A673 (cell line): Measurements from ENCODE around the gene SART3. TPM values are rescaled to one million over a fixed set of nuclear protein-coding genes. Genes with fewer than 3 reads are reported as not detected.

Source experiments
- BruUV-seq: library from RNA; stranded (reverse); fragments of 400-500 nt; replicated peaks from 2 replicates; lab custom pipeline; 2021; lab: Mats Ljungman, UMichigan
- CTCF ChIA-PET: fragments of 300-600 bp; sonication (Branson Sonifier 250); formaldehyde crosslinking; loops from one replicate; lab custom pipeline; 2022; ENCODE audit warnings: antibody characterized with exemption; lab: Charles Lee
- POLR2A ChIA-PET: fragments of 300-600 bp; sonication (Branson Sonifier 250); formaldehyde crosslinking; loops from one replicate; lab custom pipeline; 2022; ENCODE audit warnings: antibody characterized with exemption; ENCODE audit not compliant: low non-redundant PET; lab: Charles Lee
- DNase-seq: peaks from one replicate; pipeline ENCODE4 v3.0.0-alpha.2; 2015; ENCODE audit warnings: low spot score
- H3K27ac ChIP-seq: fragments of 200-600 bp; sonication (generic); 2 replicates; pipeline ENCODE4 v1.5.1; 2016; ENCODE audit warnings: mixed run types, low read depth, mild to moderate bottlenecking, mixed read lengths, antibody characterized with exemption, low read length; ENCODE audit not compliant: poor library complexity, severe bottlenecking
- H3K27me3 ChIP-seq: fragments of 200-600 bp; sonication (generic); replicated peaks from 2 replicates; pipeline ENCODE4 v1.6.1; 2017; ENCODE audit warnings: mixed run types, low read depth, mild to moderate bottlenecking, mixed read lengths, antibody characterized with exemption, low read length; ENCODE audit not compliant: insufficient read depth, poor library complexity
- H3K36me3 ChIP-seq: fragments of 200-600 bp; sonication (generic); 2 replicates; pipeline ENCODE4 v1.6.1; 2016; ENCODE audit warnings: mixed run types, mild to moderate bottlenecking, mixed read lengths, antibody characterized with exemption, low read length; ENCODE audit not compliant: insufficient read depth, poor library complexity, severe bottlenecking
- H3K4me1 ChIP-seq: fragments of 200-600 bp; sonication (generic); 2 replicates; pipeline ENCODE4 v1.6.1; 2017; ENCODE audit warnings: mixed run types, mild to moderate bottlenecking, mixed read lengths, antibody characterized with exemption, low read length; ENCODE audit not compliant: insufficient read depth, poor library complexity, severe bottlenecking
- H3K4me3 ChIP-seq: fragments of 200-600 bp; sonication (generic); 2 replicates; pipeline ENCODE4 v1.5.1; 2016; ENCODE audit warnings: low read depth, mixed run types, mild to moderate bottlenecking, mixed read lengths, low read length; ENCODE audit not compliant: poor library complexity, severe bottlenecking
- H3K9me3 ChIP-seq: fragments of 200-600 bp; sonication (generic); 2 replicates; pipeline ENCODE4 v1.6.1; 2016; ENCODE audit warnings: mixed run types, low read depth, mild to moderate bottlenecking, mixed read lengths, antibody characterized with exemption, low read length; ENCODE audit not compliant: poor library complexity, severe bottlenecking
- EZH2 ChIP-seq: fragments of 200-600 bp; sonication (generic); IDR thresholded peaks from 2 replicates; pipeline ENCODE4 v1.6.1; 2017; ENCODE audit warnings: borderline replicate concordance, low read depth, mild to moderate bottlenecking, mixed read lengths, antibody characterized with exemption, low read length; ENCODE audit not compliant: poor library complexity, severe bottlenecking
- intact Hi-C: fragments of 100-400 bp; cut with micrococcal nuclease; formaldehyde crosslinking; loops from one replicate; pipeline ENCODE4 v1.10.0; 2022; ENCODE audit not compliant: unreplicated experiment
- total RNA-seq: library from RNA; stranded (reverse); gene quantifications from 2 replicates; pipeline ENCODE4 v1.2.3, GENCODE V29; 2021
- TF ChIP-seq, protein P1 (sequence below): fragments of 300-800, 200-600 bp; sonication (generic); conservative IDR thresholded peaks from 2 replicates; pipeline ENCODE4 v1.5.1; 2017; ENCODE audit warnings: low read depth, mild to moderate bottlenecking, antibody characterized with exemption, low read length, moderate library complexity, mixed read lengths

The SART3 gene
- total RNA-seq, 1 experiment from 2014 or later: 99.3 TPM

DNA sequence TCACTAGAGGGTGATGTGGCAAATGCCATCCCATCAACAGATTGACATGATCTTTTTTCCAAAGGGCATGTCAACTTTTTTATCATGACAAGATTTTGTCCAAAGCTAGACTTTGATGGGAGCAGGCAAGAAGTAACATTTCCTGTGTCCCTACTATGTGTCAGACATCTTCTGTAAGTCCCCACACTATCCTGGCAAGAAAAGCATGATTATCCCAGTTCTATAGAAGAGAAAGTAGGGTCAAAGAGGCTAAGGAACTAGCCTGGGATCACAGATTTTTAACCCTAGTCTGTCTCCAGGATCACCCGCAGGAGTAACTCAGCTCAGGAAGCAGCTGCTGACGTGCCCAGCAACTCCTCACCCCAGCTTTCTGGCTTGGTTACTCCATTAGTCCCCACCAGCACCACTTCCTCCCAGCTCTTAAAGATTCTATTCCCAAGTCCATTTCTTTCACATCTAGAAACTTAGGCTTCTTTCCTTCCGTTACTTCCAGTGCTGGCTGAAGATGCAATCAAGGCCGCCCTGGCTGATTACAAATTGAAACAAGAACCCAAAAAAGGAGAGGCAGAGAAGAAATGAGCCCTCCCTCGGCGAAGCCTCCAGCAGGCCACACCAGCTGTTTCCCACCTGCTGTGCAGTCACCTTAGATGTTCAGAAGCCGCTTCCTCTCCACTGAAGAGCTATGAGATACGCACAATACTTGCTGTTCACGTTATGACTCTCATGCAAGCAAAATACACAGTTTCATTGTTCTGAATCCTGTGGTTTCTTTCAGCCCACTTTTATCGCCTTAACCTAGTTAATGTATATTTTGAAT, 7.6 kb upstream of the SART3 start:
- CTCF ChIA-PET: interaction anchor here (1.3 kb wide), 1 partner anchor 50 kb away, joined by 5 read pairs; no protein-coding TSS in a partner anchor
- TF ChIP-seq, protein P1, sequence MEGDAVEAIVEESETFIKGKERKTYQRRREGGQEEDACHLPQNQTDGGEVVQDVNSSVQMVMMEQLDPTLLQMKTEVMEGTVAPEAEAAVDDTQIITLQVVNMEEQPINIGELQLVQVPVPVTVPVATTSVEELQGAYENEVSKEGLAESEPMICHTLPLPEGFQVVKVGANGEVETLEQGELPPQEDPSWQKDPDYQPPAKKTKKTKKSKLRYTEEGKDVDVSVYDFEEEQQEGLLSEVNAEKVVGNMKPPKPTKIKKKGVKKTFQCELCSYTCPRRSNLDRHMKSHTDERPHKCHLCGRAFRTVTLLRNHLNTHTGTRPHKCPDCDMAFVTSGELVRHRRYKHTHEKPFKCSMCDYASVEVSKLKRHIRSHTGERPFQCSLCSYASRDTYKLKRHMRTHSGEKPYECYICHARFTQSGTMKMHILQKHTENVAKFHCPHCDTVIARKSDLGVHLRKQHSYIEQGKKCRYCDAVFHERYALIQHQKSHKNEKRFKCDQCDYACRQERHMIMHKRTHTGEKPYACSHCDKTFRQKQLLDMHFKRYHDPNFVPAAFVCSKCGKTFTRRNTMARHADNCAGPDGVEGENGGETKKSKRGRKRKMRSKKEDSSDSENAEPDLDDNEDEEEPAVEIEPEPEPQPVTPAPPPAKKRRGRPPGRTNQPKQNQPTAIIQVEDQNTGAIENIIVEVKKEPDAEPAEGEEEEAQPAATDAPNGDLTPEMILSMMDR: no peak
- TF ChIP-seq EZH2: no peak
- DNase-seq: peak; percentile 36
- Histone ChIP-seq H3K27ac (peak overlapping the region; percentile 77), H3K4me1 (peaks cover 40% of the 10 kb centered on the region), H3K36me3 (peaks cover 52% of the 10 kb centered on the region), H3K4me3 (no peak overlapping the region), H3K9me3 (no peaks in the 10 kb centered on the region), H3K27me3 (no peaks in the 10 kb centered on the region)
- intact Hi-C loops: loop anchor here (10.0 kb wide), 1 partner anchor 166 kb away; the partner anchor contains the start of gene CORO1C
- no TSS peak for BruUV-seq
- POLR2A ChIA-PET: no interaction called here

DNA sequence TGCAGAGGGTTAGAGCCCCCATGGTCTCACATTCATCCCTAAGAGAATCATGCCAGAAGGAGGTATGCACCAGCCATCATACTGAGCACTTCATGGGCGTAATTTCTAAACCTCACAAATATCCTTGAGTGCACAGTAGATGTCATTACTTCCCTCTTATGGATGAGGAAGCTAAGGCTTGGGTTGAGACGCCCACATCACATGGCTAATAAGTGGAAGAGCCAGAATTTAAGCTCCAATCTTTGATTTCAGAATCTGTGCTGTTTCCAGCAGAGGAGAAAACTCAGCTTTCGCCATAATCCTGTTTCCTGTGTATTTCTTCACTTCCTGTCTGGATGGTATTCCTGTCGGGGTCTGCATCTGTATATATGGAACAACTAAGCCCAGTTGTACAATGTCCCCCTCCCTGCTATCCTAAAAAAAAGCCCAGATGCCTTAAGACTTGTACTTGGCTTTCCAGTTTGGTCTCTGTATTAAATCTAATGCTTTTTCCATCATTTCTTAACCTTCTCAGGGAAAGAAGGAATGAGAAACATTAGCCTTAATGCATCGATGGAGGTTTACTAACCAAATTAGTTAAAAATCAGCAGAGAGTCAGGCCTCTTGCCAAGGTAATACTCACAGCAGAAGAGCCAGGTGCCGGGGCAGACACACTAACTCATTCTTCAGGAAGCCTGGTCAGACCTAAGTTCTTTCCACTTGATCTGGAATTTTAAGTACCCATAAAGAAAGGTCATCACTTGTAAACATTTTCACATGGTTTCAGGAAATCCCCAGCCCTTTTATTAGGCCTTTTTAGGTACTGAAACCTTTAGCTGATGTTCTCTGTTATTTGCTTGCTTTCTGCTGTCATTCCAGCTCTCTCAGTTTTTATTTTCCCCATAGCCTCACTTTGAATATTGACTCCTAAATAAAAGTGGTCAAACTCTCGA, 6.7 kb upstream of the SART3 start:
- H3K9me3 ChIP-seq: no peaks in the 10 kb centered on the region
- intact Hi-C loops: loop anchor here (10.0 kb wide), 1 partner anchor 167 kb away; the partner anchor contains the start of gene CORO1C
- peaks cover 40% of the 10 kb centered on the region for H3K4me1 ChIP-seq
- peak overlapping the region; percentile 77 for H3K27ac ChIP-seq
- no peak overlapping the region for H3K4me3 ChIP-seq
- TF ChIP-seq EZH2: no peak
- TF ChIP-seq, protein P1: no peak
- BruUV-seq: no TSS peak
- peaks cover 52% of the 10 kb centered on the region for H3K36me3 ChIP-seq
- POLR2A ChIA-PET: no interaction called here
- CTCF ChIA-PET: interaction anchor here (1.3 kb wide), 1 partner anchor 51 kb away, joined by 5 read pairs; no protein-coding TSS in a partner anchor
- H3K27me3 ChIP-seq: no peaks in the 10 kb centered on the region
- DNase-seq: peak; percentile 66

DNA sequence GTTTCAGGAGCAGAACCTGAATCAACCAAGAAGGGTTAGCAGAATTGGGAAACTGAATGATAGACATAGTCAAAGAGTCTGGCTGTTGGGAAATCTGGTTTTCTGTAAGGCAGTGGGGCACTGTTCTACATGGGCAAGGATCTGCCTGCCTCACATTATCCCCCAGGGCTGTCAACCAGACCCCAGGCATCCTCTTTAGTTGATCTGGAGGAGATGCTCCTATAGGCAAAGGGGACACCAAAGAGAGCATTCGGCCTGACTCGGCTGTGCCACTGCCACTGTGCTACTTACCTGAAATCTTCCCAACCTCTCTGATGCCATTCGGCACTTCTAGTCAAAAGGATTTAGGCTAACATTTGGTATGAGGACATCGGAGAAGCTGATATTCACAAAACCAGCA, 5.5 kb upstream of the SART3 start:
- POLR2A ChIA-PET: no interaction called here
- intact Hi-C loops: loop anchor here (10.0 kb wide), 1 partner anchor 168 kb away; the partner anchor contains the start of gene CORO1C
- Histone ChIP-seq H3K27me3 (no peaks in the 10 kb centered on the region), H3K27ac (peak overlapping the region; percentile 77), H3K4me1 (peaks cover 40% of the 10 kb centered on the region), H3K4me3 (no peak overlapping the region), H3K9me3 (no peaks in the 10 kb centered on the region), H3K36me3 (peaks cover 52% of the 10 kb centered on the region)
- CTCF ChIA-PET: interaction anchor here (0.6 kb wide), 1 partner anchor 55 kb away, joined by 4 read pairs; no protein-coding TSS in a partner anchor
- BruUV-seq: no TSS peak
- no peak for DNase-seq
- TF ChIP-seq, protein P1: no peak
